Spleen (tissue), 11 donors: Measurements from ENCODE around the gene TBC1D22A. TPM values are rescaled to one million over a fixed set of nuclear protein-coding genes. Genes with fewer than 3 reads are reported as not detected.

Experiments
- DNase-seq: peaks from one replicate; pipeline ENCODE4 v3.0.0-alpha.2; 2020
- H3K27ac ChIP-seq, 8 donors: fragments of 200-600 bp; sonication (generic) in 7 of 8; 1 replicate in 4 of 8; 2 replicates in 4 of 8; pipeline versions ENCODE4 v1.5.0 to v1.8.0; 2016 to 2021; ENCODE audit warnings: inconsistent platforms in 4 of 8, mild to moderate bottlenecking in 4 of 8, moderate library complexity in 1 of 8
- H3K27me3 ChIP-seq, 7 donors: fragments of 200-600 bp; sonication (generic) in 6 of 7; replicated peaks in 1 of 7; 1 replicate in 4 of 7; 2 replicates in 3 of 7; pipeline versions ENCODE4 v1.5.0 to v1.8.0; 2016 to 2021; ENCODE audit warnings: inconsistent platforms in 3 of 7, mild to moderate bottlenecking in 1 of 7
- H3K36me3 ChIP-seq, 6 donors: fragments of 200-600 bp; sonication (generic) in 5 of 6; 1 replicate in 4 of 6; 2 replicates in 2 of 6; pipeline versions ENCODE4 v1.5.0 to v1.8.0; 2016 to 2021; ENCODE audit warnings: inconsistent platforms in 2 of 6
- H3K4me1 ChIP-seq, 6 donors: fragments of 200-600 bp; sonication (generic) in 5 of 6; 1 replicate in 3 of 6; 2 replicates in 3 of 6; pipeline versions ENCODE4 v1.5.0 to v1.8.0; 2016 to 2021; ENCODE audit warnings: inconsistent platforms in 3 of 6
- H3K4me3 ChIP-seq, 8 donors: fragments of 200-600 bp; sonication (generic) in 7 of 8; 1 replicate in 4 of 8; 2 replicates in 4 of 8; pipeline versions ENCODE4 v1.5.0 to v1.8.0; 2016 to 2021; ENCODE audit warnings: inconsistent platforms in 4 of 8, mild to moderate bottlenecking in 4 of 8, moderate library complexity in 2 of 8
- H3K9me3 ChIP-seq, 8 donors: fragments of 200-600 bp; sonication (generic) in 7 of 8; 1 replicate in 4 of 8; 2 replicates in 4 of 8; pipeline versions ENCODE4 v1.5.0 to v1.8.0; 2016 to 2021; ENCODE audit warnings: inconsistent platforms in 4 of 8
- CTCF ChIP-seq, 11 experiments: fragments of 200-600 bp in 7 of 11; fragments of 450-650 bp in 4 of 11; sonication (generic) in 4 of 11; IDR thresholded peaks in 8 of 11; conservative IDR thresholded peaks in 3 of 11; 1 replicate in 7 of 11; 2 replicates in 4 of 11; pipeline versions ENCODE4 v1.4.0 to v1.8.0; 2016 to 2021; ENCODE audit warnings: antibody characterized with exemption in 11 of 11, inconsistent platforms in 4 of 11, mild to moderate bottlenecking in 1 of 11
- POLR2A ChIP-seq, 3 donors: fragments of 450-650 bp; IDR thresholded peaks; one replicate each; pipeline ENCODE4 v1.5.1; 2017; ENCODE audit warnings: antibody characterized with exemption in 3 of 3, mild to moderate bottlenecking in 1 of 3
- POLR2AphosphoS5 ChIP-seq, 3 donors: sonication (generic); formaldehyde crosslinking; IDR thresholded peaks; one replicate each; pipeline ENCODE4 v1.5.1; 2017; ENCODE audit warnings: antibody characterized with exemption in 3 of 3
- WGBS, 5 donors: extraction: QIAGEN DNeasy Blood & Tissue Kit in 3 of 5; methylation state at CpG; one replicate each; pipeline versions ENCODE4 v1.1.5 to v1.1.7; 2013 to 2018; 5-methylcytosine and 5-hydroxymethylcytosine counted together
- intact Hi-C: fragments of 100-400 bp; cut with DNase I; formaldehyde crosslinking; loops from one replicate; pipeline ENCODE4 v1.15.0; 2023; ENCODE audit warnings: low total_unique reads
- polyA plus RNA-seq, 3 donors: library from polyadenylated mRNA; stranded (reverse); fragments of 200-250 nt; gene quantifications; one replicate each; pipeline ENCODE4 v1.2.1, GENCODE V29; 2013
- total RNA-seq, 7 donors: library from RNA; depleted of rRNA in 3 of 7; stranded (reverse); fragments of >200 nt in 3 of 7; fragmentation: NEBNext Ultra II Directional in 4 of 7; extraction: Animal tissue kit (Norgen Biotek cat#: 25700) in 4 of 7; gene quantifications; one replicate each; pipeline versions ENCODE4 v1.1.0 to v1.2.1, GENCODE V29; 2016 to 2021
- donor health status: healthy with polysubstance abuse.
- donor health status: DM: no; HTN: no; CAD: no; lungs with moderate emphysema.
- donor health status: DM: no; HTN: no; CAD: no.
- donor health status: Bipolar disorder and iron deficiency.
- donor health status: healthy.
- donor health status: DM: no; HTN: no; CAD: no.
- donor health status: DM: yes; HTN: yes; CAD: no.

Gene TBC1D22A
- total and polyA plus RNA-seq, 10 donors, result 17.2 to 66.9 (median 49.6) TPM

- no peaks in the 10 kb centered on the region for H3K27me3 ChIP-seq
- peaks cover 0 to 33% (median 9%) of the 10 kb centered on the region in 6 donors for H3K4me1 ChIP-seq
- intact Hi-C loops, result no loop called here
- 85 to 90% (median 88%) methylated on average over 17 of the region's 17 CpGs for WGBS, 5 donors
- DNase-seq, result no peak
- TF ChIP-seq POLR2AphosphoS5 (IDR thresholded peaks at IDR 0.05) (no peak), CTCF (IDR thresholded peaks at IDR 0.05 in 8 of 11, conservative IDR thresholded peaks at IDR 0.05 in 3 of 11) (no peak), POLR2A (IDR thresholded peaks at IDR 0.05) (no peak)
- H3K4me3 ChIP-seq, result no peak overlapping the region
- peaks cover 0 to 61% (median 6%) of the 10 kb centered on the region in 6 donors for H3K36me3 ChIP-seq
- no peaks in the 10 kb centered on the region for H3K9me3 ChIP-seq
- H3K27ac ChIP-seq, result peak overlapping the region in 2 of 8 donors; percentile 3 to 29
These were observed 83.8 kb downstream of the TBC1D22A start for GRCh38 chr22:46846150-46846831.

- peaks cover 0 to 66% (median 7%) of the 10 kb centered on the region in 6 donors for H3K36me3 ChIP-seq
- no peaks in the 10 kb centered on the region for H3K27me3 ChIP-seq
- no peaks in the 10 kb centered on the region for H3K9me3 ChIP-seq
- H3K4me3 ChIP-seq, result no peak overlapping the region
- peaks cover 0 to 33% (median 9%) of the 10 kb centered on the region in 6 donors for H3K4me1 ChIP-seq
- H3K27ac ChIP-seq, result no peak overlapping the region
- no peak for TF ChIP-seq POLR2AphosphoS5 (IDR thresholded peaks at IDR 0.05)
- TF ChIP-seq POLR2A (IDR thresholded peaks at IDR 0.05), result no peak
- no peak for TF ChIP-seq CTCF (IDR thresholded peaks at IDR 0.05 in 8 of 11, conservative IDR thresholded peaks at IDR 0.05 in 3 of 11)
- intact Hi-C loops, result no loop called here
- no peak for DNase-seq
- 75 to 89% (median 82%) methylated on average over 12 of the region's 12 CpGs for WGBS, 5 donors
These were observed 84.4 kb downstream of the TBC1D22A start for GRCh38 chr22:46846832-46847355.

GRCh38 chr22:46848197-46848596, 85.7 kb downstream of the TBC1D22A start:
- Histone ChIP-seq H3K4me3 (no peak overlapping the region), H3K36me3 (peaks cover 0 to 72% (median 7%) of the 10 kb centered on the region in 6 donors), H3K27me3 (no peaks in the 10 kb centered on the region), H3K4me1 (peaks cover 0 to 35% (median 9%) of the 10 kb centered on the region in 6 donors), H3K9me3 (no peaks in the 10 kb centered on the region), H3K27ac (no peak overlapping the region)
- intact Hi-C loops, result no loop called here
- 88 to 95% (median 92%) methylated on average over 11 of the region's 11 CpGs for WGBS, 5 donors
- no peak for DNase-seq
- TF ChIP-seq POLR2A (IDR thresholded peaks at IDR 0.05), result no peak
- TF ChIP-seq POLR2AphosphoS5 (IDR thresholded peaks at IDR 0.05), result no peak
- no peak for TF ChIP-seq CTCF (IDR thresholded peaks at IDR 0.05 in 8 of 11, conservative IDR thresholded peaks at IDR 0.05 in 3 of 11)

- peaks cover 0 to 39% (median 16%) of the 10 kb centered on the region in 6 donors for H3K4me1 ChIP-seq
- no peak for DNase-seq
- no peaks in the 10 kb centered on the region for H3K27me3 ChIP-seq
- WGBS, 5 donors, result 94 to 99% (median 97%) methylated on average over 6 of the region's 6 CpGs
- H3K4me3 ChIP-seq, result no peak overlapping the region
- peaks cover 0 to 79% (median 7%) of the 10 kb centered on the region in 6 donors for H3K36me3 ChIP-seq
- no peaks in the 10 kb centered on the region for H3K9me3 ChIP-seq
- H3K27ac ChIP-seq, result no peak overlapping the region
- TF ChIP-seq CTCF (IDR thresholded peaks at IDR 0.05 in 8 of 11, conservative IDR thresholded peaks at IDR 0.05 in 3 of 11) (no peak), POLR2AphosphoS5 (IDR thresholded peaks at IDR 0.05) (no peak), POLR2A (IDR thresholded peaks at IDR 0.05) (no peak)
- intact Hi-C loops, result no loop called here
These were observed 86.7 kb downstream of the TBC1D22A start for GRCh38 chr22:46849101-46849500.
